Neural crest cell (in vitro differentiated cells): Measurements from ENCODE around the gene HSD17B12. TPM values are rescaled to one million over a fixed set of nuclear protein-coding genes. Genes with fewer than 3 reads are reported as not detected.

ENCODE experiments used
- DNase-seq: peaks from one replicate; pipeline ENCODE4 v3.0.0; 2021; ENCODE audit warnings: low read depth, mixed read lengths, low spot score
- H3K27ac Mint-ChIP-seq: one replicate; pipeline ENCODE4 v1.8.0; 2021; ENCODE audit warnings: mild to moderate bottlenecking, mixed read lengths; ENCODE audit not compliant: unreplicated experiment
- H3K27me3 Mint-ChIP-seq: 2 replicates; pipeline ENCODE4 v1.8.0; 2021; ENCODE audit warnings: low read depth, mild to moderate bottlenecking, mixed read lengths
- H3K36me3 Mint-ChIP-seq: 2 replicates; pipeline ENCODE4 v1.8.0; 2021; ENCODE audit warnings: low read depth, mild to moderate bottlenecking, mixed read lengths
- H3K4me1 Mint-ChIP-seq: 2 replicates; pipeline ENCODE4 v1.8.0; 2021; ENCODE audit warnings: mixed read lengths
- H3K4me3 Mint-ChIP-seq: one replicate; pipeline ENCODE4 v1.8.0; 2021; ENCODE audit warnings: mild to moderate bottlenecking, mixed read lengths
- H3K9me3 Mint-ChIP-seq: 2 replicates; pipeline ENCODE4 v1.8.0; 2021; ENCODE audit warnings: mixed read lengths
- total RNA-seq: library from RNA; stranded (reverse); gene quantifications from 2 replicates; pipeline ENCODE4 v1.2.1, GENCODE V29; 2021
- TF ChIP-seq, protein P1 (sequence below): fragments of 200-600 bp; sonication (generic); conservative IDR thresholded peaks from 2 replicates; pipeline ENCODE4 v1.5.0; 2021; ENCODE audit warnings: antibody characterized with exemption, mild to moderate bottlenecking

The HSD17B12 gene
- total RNA-seq, 1 donor from 2014 or later: 116 TPM

DNA sequence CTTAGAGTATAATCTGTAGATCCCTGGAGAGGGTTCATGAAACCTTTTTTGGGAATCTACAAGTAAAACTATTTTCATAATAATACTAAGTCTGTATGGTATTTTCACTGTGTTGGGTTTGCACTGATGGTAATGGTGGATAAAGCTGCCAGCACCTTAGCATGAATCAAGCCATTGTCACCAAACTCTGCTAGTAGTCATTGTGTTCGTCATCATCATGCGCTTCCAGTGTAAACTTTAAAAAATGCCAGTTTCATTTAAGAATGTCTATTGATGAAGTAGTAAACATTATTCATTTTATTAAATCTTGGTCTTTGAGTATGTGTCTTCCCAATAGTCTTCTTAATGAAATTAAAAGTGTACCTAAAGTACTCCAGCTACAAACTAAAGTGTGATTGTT lies 215.1 kb downstream of the HSD17B12 start:
- peaks cover 25% of the 10 kb centered on the region for H3K36me3 Mint-ChIP-seq
- no peaks in the 10 kb centered on the region for H3K27me3 Mint-ChIP-seq
- H3K4me3 Mint-ChIP-seq: no peak overlapping the region
- H3K27ac Mint-ChIP-seq: no peak overlapping the region
- TF ChIP-seq, protein P1, sequence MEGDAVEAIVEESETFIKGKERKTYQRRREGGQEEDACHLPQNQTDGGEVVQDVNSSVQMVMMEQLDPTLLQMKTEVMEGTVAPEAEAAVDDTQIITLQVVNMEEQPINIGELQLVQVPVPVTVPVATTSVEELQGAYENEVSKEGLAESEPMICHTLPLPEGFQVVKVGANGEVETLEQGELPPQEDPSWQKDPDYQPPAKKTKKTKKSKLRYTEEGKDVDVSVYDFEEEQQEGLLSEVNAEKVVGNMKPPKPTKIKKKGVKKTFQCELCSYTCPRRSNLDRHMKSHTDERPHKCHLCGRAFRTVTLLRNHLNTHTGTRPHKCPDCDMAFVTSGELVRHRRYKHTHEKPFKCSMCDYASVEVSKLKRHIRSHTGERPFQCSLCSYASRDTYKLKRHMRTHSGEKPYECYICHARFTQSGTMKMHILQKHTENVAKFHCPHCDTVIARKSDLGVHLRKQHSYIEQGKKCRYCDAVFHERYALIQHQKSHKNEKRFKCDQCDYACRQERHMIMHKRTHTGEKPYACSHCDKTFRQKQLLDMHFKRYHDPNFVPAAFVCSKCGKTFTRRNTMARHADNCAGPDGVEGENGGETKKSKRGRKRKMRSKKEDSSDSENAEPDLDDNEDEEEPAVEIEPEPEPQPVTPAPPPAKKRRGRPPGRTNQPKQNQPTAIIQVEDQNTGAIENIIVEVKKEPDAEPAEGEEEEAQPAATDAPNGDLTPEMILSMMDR: no peak
- no peak for DNase-seq
- no peaks in the 10 kb centered on the region for H3K9me3 Mint-ChIP-seq
- no peaks in the 10 kb centered on the region for H3K4me1 Mint-ChIP-seq

DNA sequence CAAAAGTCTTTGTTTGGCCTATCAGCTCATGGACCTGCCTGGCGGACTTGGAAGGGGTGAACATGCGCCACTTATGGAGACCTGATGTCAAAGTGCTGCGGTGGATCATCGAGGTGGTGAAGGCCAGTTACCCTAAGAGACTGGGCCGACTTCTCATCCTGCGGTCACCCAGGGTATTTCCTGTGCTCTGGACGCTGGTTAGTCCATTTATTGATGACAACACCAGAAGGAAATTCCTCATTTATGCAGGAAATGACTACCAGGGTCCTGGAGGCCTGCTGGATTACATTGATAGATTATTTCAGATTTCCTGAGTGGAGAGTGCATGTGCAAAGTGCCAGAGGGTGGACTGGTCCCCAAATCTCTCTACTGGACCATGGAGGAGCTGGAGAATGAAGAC lies 218.0 kb downstream of the HSD17B12 start:
- no peak overlapping the region for H3K27ac Mint-ChIP-seq
- DNase-seq: no peak
- H3K27me3 Mint-ChIP-seq: no peaks in the 10 kb centered on the region
- peaks cover 20% of the 10 kb centered on the region for H3K36me3 Mint-ChIP-seq
- no peaks in the 10 kb centered on the region for H3K9me3 Mint-ChIP-seq
- H3K4me3 Mint-ChIP-seq: no peak overlapping the region
- H3K4me1 Mint-ChIP-seq: no peaks in the 10 kb centered on the region
- TF ChIP-seq, protein P1: no peak

DNA sequence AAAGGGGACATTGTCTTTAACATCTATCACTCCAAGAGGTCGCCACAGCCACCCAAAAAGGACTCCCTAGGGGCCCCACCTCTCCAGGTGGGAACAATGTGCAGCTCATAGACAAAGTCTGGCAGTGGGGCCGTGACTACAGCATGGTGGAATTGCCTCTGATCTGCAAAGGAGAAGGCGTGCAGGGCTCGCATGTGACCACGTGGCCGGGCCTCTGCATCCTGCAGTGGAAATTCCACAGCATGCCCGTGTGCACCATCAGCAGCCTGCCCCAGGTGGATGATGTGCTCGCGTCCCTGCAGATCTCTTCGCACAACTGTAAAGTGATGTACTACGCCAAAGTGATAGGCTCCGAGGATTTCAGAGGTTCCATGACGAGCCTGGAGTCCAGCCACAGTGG lies 218.6 kb downstream of the HSD17B12 start:
- Mint-ChIP-seq H3K36me3 (peaks cover 20% of the 10 kb centered on the region), H3K27ac (no peak overlapping the region), H3K4me3 (no peak overlapping the region), H3K9me3 (no peaks in the 10 kb centered on the region), H3K27me3 (no peaks in the 10 kb centered on the region), H3K4me1 (no peaks in the 10 kb centered on the region)
- DNase-seq: no peak
- TF ChIP-seq, protein P1: no peak

DNA sequence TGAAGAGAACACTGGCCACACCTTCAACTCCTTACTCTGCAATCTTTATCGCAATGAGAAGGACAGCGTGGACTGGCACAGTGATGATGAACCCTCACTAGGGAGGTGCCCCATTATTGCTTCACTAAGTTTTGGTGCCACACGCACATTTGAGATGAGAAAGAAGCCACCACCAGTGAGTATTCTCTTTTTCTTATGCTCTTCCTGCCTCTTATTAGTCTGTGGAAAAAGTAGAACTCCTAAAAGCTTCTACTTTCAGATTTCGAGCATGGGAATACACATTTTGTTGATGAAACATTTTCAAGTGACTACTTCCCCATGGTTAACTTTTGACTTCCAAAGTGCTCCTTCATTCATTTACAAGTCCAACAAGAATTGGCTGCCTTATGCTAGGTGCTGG lies 221.0 kb downstream of the HSD17B12 start:
- H3K36me3 Mint-ChIP-seq: peaks cover 13% of the 10 kb centered on the region
- no peak for DNase-seq
- H3K27ac Mint-ChIP-seq: no peak overlapping the region
- no peaks in the 10 kb centered on the region for H3K9me3 Mint-ChIP-seq
- H3K4me1 Mint-ChIP-seq: peaks cover 17% of the 10 kb centered on the region
- no peak overlapping the region for H3K4me3 Mint-ChIP-seq
- TF ChIP-seq, protein P1: no peak
- H3K27me3 Mint-ChIP-seq: no peaks in the 10 kb centered on the region

DNA sequence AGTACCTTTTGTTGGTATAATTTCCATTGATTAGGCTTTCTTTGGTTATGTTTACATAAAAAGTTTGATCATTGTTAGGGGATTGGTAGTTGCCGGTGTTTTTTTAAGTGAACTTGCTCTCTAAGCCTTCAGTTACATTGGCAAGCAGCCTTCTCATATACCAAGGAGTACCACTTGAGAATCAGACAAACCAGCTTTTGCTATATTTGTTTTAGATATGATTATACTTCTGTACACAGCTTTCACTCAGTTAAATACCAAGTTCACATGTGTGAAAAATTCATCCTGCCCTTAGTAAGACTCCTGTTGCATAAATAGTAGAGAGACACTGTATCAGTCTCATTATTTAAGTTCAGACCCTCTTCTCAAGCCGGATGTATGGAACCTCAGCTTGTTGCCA lies 222.5 kb downstream of the HSD17B12 start:
- H3K27me3 Mint-ChIP-seq: no peaks in the 10 kb centered on the region
- H3K4me3 Mint-ChIP-seq: no peak overlapping the region
- peaks cover 17% of the 10 kb centered on the region for H3K4me1 Mint-ChIP-seq
- DNase-seq: no peak
- H3K27ac Mint-ChIP-seq: no peak overlapping the region
- TF ChIP-seq, protein P1: no peak
- H3K9me3 Mint-ChIP-seq: no peaks in the 10 kb centered on the region
- H3K36me3 Mint-ChIP-seq: peaks cover 10% of the 10 kb centered on the region

DNA sequence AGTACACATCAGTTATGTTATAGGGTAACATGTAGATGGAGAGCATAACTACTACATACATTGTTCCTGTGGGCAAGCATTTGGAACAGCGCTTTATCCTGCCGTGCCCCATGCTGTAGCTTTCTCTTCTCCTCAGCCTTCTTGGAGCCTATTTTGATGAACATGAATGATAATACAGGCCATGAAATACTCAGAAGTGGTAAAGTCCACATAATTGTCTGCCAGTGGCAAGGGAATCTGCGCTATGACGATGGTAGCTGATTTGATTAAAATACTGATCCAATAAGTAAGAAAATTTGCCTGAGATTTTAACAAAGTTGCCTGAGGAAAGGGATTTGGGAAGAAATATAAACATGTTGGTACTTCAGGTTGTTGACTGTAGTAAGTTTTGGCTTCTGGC lies 223.4 kb downstream of the HSD17B12 start:
- Mint-ChIP-seq H3K27ac (no peak overlapping the region), H3K4me3 (no peak overlapping the region), H3K4me1 (peaks cover 17% of the 10 kb centered on the region), H3K36me3 (peaks cover 4% of the 10 kb centered on the region), H3K9me3 (no peaks in the 10 kb centered on the region), H3K27me3 (no peaks in the 10 kb centered on the region)
- TF ChIP-seq, protein P1: no peak
- DNase-seq: no peak
